Measurements from ENCODE around the gene WDR44. TPM values are rescaled to one million over a fixed set of nuclear protein-coding genes. Genes with fewer than 3 reads are reported as not detected.
A peak's percentile ranks its signal among the peaks of the same experiment; 100 is the strongest.

WDR44 gene
- total RNA-seq, 1 donor from 2014 or later: 19.0 TPM

- Histone ChIP-seq H3K9ac (ENCODE audit: low read length) (peak overlapping the region; percentile 98), H3K27ac (ENCODE audit: low read depth, low read length) (peak overlapping the region; percentile 87), H3K27me3 (ENCODE audit: insufficient read depth, low read length) (no peaks in the 10 kb centered on the region), H3K4me3 (ENCODE audit: insufficient read depth, low read depth, low read length) (peak overlapping the region; percentile 93), H2AFZ (ENCODE audit: low read depth, low read length) (peak overlapping the region; percentile 71), H3K4me1 (ENCODE audit: insufficient read depth, low read length) (peaks cover 12% of the 10 kb centered on the region), H3K36me3 (ENCODE audit: insufficient read depth, low read length) (no peaks in the 10 kb centered on the region), H4K20me1 (ENCODE audit: insufficient read depth, low read length) (peaks cover 43% of the 10 kb centered on the region), H3K79me2 (ENCODE audit: insufficient read depth, low read length) (peaks cover 51% of the 10 kb centered on the region), H3K9me3 (ENCODE audit: insufficient read depth, low read depth, low read length) (no peaks in the 10 kb centered on the region), H3K4me2 (ENCODE audit: low read length) (peak overlapping the region; percentile 92)
- Mint-ChIP-seq H3K9me3 (ENCODE audit: unreplicated experiment) (no peaks in the 10 kb centered on the region), H3K4me1 (ENCODE audit: low read depth, unreplicated experiment) (peaks cover 9% of the 10 kb centered on the region), H3K27me3 (ENCODE audit: low read depth, unreplicated experiment) (no peaks in the 10 kb centered on the region), H3K36me3 (ENCODE audit: low read depth, unreplicated experiment) (no peaks in the 10 kb centered on the region), H3K4me3 (ENCODE audit: unreplicated experiment) (peak overlapping the region; percentile 95), H3K27ac (ENCODE audit: unreplicated experiment) (peak overlapping the region; percentile 92)
- DNase-seq (ENCODE audit: low read depth) (no peak), FAIRE-seq (no peak)
- TF ChIP-seq CTCF (IDR thresholded peaks at IDR 0.05; ENCODE audit: insufficient read depth, low read depth, low read length): no peak
Observed at GRCh38 chrX:118346258-118347094, 570 bp downstream of the WDR44 start.

DNA sequence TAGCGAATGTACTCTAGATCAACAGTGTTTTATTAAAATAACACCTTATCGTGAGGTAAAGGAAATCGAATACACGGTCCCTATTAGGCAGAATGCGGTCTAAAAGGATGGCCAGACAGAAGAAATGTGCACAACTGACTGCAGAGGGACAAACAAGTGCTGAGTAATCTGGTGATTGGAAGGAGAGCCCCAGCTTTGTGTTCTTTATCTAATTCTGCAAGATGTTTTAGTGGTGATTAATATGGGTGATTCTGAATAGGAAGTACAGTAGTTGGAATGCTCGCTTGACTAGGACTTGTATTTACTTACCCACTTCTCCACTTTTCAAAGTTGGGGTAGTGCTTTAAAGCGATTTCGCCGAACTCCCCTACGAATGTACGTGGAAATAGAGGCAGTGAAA is 1.2 kb downstream of the WDR44 start:
- peaks cover 12% of the 10 kb centered on the region for H3K4me1 ChIP-seq (ENCODE audit: insufficient read depth, low read length)
- peak overlapping the region; percentile 87 for H3K27ac ChIP-seq (ENCODE audit: low read depth, low read length)
- peak overlapping the region; percentile 93 for H3K4me3 ChIP-seq (ENCODE audit: insufficient read depth, low read depth, low read length)
- peak overlapping the region; percentile 92 for H3K4me2 ChIP-seq (ENCODE audit: low read length)
- no peak for TF ChIP-seq CTCF (IDR thresholded peaks at IDR 0.05; ENCODE audit: insufficient read depth, low read depth, low read length)
- no peak for TF ChIP-seq EZH2 (IDR thresholded peaks at IDR 0.05; ENCODE audit: insufficient read depth, low read length)
- Mint-ChIP-seq H3K27me3 (ENCODE audit: low read depth, unreplicated experiment) (no peaks in the 10 kb centered on the region), H3K4me3 (ENCODE audit: unreplicated experiment) (peak overlapping the region; percentile 95), H3K27ac (ENCODE audit: unreplicated experiment) (peak overlapping the region; percentile 92), H3K4me1 (ENCODE audit: low read depth, unreplicated experiment) (peaks cover 9% of the 10 kb centered on the region), H3K36me3 (ENCODE audit: low read depth, unreplicated experiment) (no peaks in the 10 kb centered on the region), H3K9me3 (ENCODE audit: unreplicated experiment) (no peaks in the 10 kb centered on the region)
- no peak overlapping the region for H2AFZ ChIP-seq (ENCODE audit: low read depth, low read length)
- H3K36me3 ChIP-seq (ENCODE audit: insufficient read depth, low read length): no peaks in the 10 kb centered on the region
- H4K20me1 ChIP-seq (ENCODE audit: insufficient read depth, low read length): peaks cover 45% of the 10 kb centered on the region
- H3K9me3 ChIP-seq (ENCODE audit: insufficient read depth, low read depth, low read length): no peaks in the 10 kb centered on the region
- H3K79me2 ChIP-seq (ENCODE audit: insufficient read depth, low read length): peaks cover 57% of the 10 kb centered on the region
- DNase-seq (ENCODE audit: low read depth) (peak; percentile 67), FAIRE-seq (peak; percentile 86)
- H3K9ac ChIP-seq (ENCODE audit: low read length): peak overlapping the region; percentile 98
- H3K27me3 ChIP-seq (ENCODE audit: insufficient read depth, low read length): no peaks in the 10 kb centered on the region

GRCh38 chrX:118347736-118348135 is 1.8 kb downstream of the WDR44 start:
- Histone ChIP-seq H3K27ac (ENCODE audit: low read depth, low read length) (peak overlapping the region; percentile 87), H2AFZ (ENCODE audit: low read depth, low read length) (no peak overlapping the region), H3K79me2 (ENCODE audit: insufficient read depth, low read length) (peaks cover 63% of the 10 kb centered on the region), H3K4me2 (ENCODE audit: low read length) (peak overlapping the region; percentile 92), H4K20me1 (ENCODE audit: insufficient read depth, low read length) (peaks cover 49% of the 10 kb centered on the region), H3K9me3 (ENCODE audit: insufficient read depth, low read depth, low read length) (no peaks in the 10 kb centered on the region), H3K27me3 (ENCODE audit: insufficient read depth, low read length) (no peaks in the 10 kb centered on the region), H3K9ac (ENCODE audit: low read length) (peak overlapping the region; percentile 98), H3K36me3 (ENCODE audit: insufficient read depth, low read length) (no peaks in the 10 kb centered on the region), H3K4me3 (ENCODE audit: insufficient read depth, low read depth, low read length) (peak overlapping the region; percentile 93), H3K4me1 (ENCODE audit: insufficient read depth, low read length) (peaks cover 12% of the 10 kb centered on the region)
- Mint-ChIP-seq H3K4me1 (ENCODE audit: low read depth, unreplicated experiment) (peaks cover 9% of the 10 kb centered on the region), H3K36me3 (ENCODE audit: low read depth, unreplicated experiment) (no peaks in the 10 kb centered on the region), H3K27ac (ENCODE audit: unreplicated experiment) (peak overlapping the region; percentile 30), H3K27me3 (ENCODE audit: low read depth, unreplicated experiment) (no peaks in the 10 kb centered on the region), H3K4me3 (ENCODE audit: unreplicated experiment) (peak overlapping the region; percentile 95), H3K9me3 (ENCODE audit: unreplicated experiment) (no peaks in the 10 kb centered on the region)
- peak; percentile 81 for FAIRE-seq
- no peak for TF ChIP-seq EZH2 (IDR thresholded peaks at IDR 0.05; ENCODE audit: insufficient read depth, low read length)
- no peak for TF ChIP-seq CTCF (IDR thresholded peaks at IDR 0.05; ENCODE audit: insufficient read depth, low read depth, low read length)
- DNase-seq (ENCODE audit: low read depth): no peak
